IMR-90 (cell line): ENCODE results near the gene TJP3. TPM values are rescaled to one million over a fixed set of nuclear protein-coding genes. Genes with fewer than 3 reads are reported as not detected.

Experiments used
- ATAC-seq: fragments of 200-7000 bp; cut with Tn5 transposase; 2 replicates; pipeline ENCODE4 v1.9.1; 2020; ENCODE audit warnings: low read depth, mild to moderate bottlenecking, moderate library complexity
- BruUV-seq: library from RNA; stranded (reverse); fragments of 400-500 nt; replicated peaks from 2 replicates; lab custom pipeline; 2021; lab: Mats Ljungman, UMichigan
- CTCF ChIA-PET: fragments of 300-600 bp; formaldehyde crosslinking; extraction: SDS; loops from one replicate; lab custom pipeline; 2021; ENCODE audit warnings: antibody characterized with exemption; lab: Yijun Ruan, JAX
- POLR2A ChIA-PET: fragments of 300-600 bp; sonication (Branson Sonifier 250); formaldehyde crosslinking; loops from one replicate; lab custom pipeline; 2022; ENCODE audit warnings: antibody characterized with exemption; ENCODE audit not compliant: unreplicated experiment; lab: Charles Lee
- DNase-seq: peaks from one replicate; pipeline ENCODE4 v3.0.0; 2013
- H2AFZ ChIP-seq: replicated peaks from 2 replicates; pipeline ENCODE3; 2013; ENCODE audit warnings: low read length, mild to moderate bottlenecking; ENCODE audit not compliant: poor library complexity
- H2AK5ac ChIP-seq: 2 replicates; pipeline ENCODE4 v1.6.1; 2013; ENCODE audit warnings: low read depth, low read length, inconsistent platforms
- H2AK9ac ChIP-seq: replicated peaks from 2 replicates; pipeline ENCODE3; 2013; ENCODE audit warnings: mild to moderate bottlenecking, low read depth, low read length, moderate library complexity; ENCODE audit not compliant: poor library complexity
- H2BK120ac ChIP-seq: 2 replicates; pipeline ENCODE4 v1.6.1; 2013; ENCODE audit warnings: low read depth, low read length, inconsistent platforms
- H2BK15ac ChIP-seq: 3 replicates; pipeline ENCODE4 v1.6.1; 2013; ENCODE audit warnings: low read depth, low read length, inconsistent platforms
- H2BK20ac ChIP-seq: 2 replicates; pipeline ENCODE4 v1.6.1; 2013; ENCODE audit warnings: low read depth, mild to moderate bottlenecking, inconsistent platforms, low read length, moderate library complexity
- H2BK5ac ChIP-seq: 2 replicates; pipeline ENCODE4 v1.6.1; 2013; ENCODE audit warnings: mild to moderate bottlenecking, low read depth, low read length, inconsistent platforms; ENCODE audit not compliant: poor library complexity, severe bottlenecking
- H3K14ac ChIP-seq: replicated peaks from 2 replicates; pipeline ENCODE4 v1.6.1; 2013; ENCODE audit warnings: low read depth, low read length, inconsistent platforms
- H3K18ac ChIP-seq: 2 replicates; pipeline ENCODE4 v1.6.1; 2013; ENCODE audit warnings: low read depth, low read length, control low read depth
- H3K23ac ChIP-seq: 2 replicates; pipeline ENCODE4 v1.6.1; 2013; ENCODE audit warnings: low read depth, low read length, inconsistent platforms
- H3K27ac ChIP-seq: 2 replicates; pipeline ENCODE4 v1.5.1; 2013; ENCODE audit warnings: mild to moderate bottlenecking, control low read depth, low read length; ENCODE audit not compliant: insufficient read depth
- H3K27me3 ChIP-seq: 2 replicates; pipeline ENCODE4 v1.6.1; 2013; ENCODE audit warnings: low read length; ENCODE audit not compliant: control insufficient read depth, insufficient read depth
- H3K36me3 ChIP-seq: 2 replicates; pipeline ENCODE4 v1.6.1; 2013; ENCODE audit warnings: low read length, mixed read lengths; ENCODE audit not compliant: control insufficient read depth, insufficient read depth
- H3K4ac ChIP-seq: 2 replicates; pipeline ENCODE4 v1.6.1; 2013; ENCODE audit warnings: low read depth, low read length, inconsistent platforms
- H3K4me1 ChIP-seq: 2 replicates; pipeline ENCODE4 v1.6.1; 2013; ENCODE audit warnings: low read length, mixed read lengths; ENCODE audit not compliant: control insufficient read depth, insufficient read depth
- H3K4me2 ChIP-seq: 2 replicates; pipeline ENCODE4 v1.6.1; 2013; ENCODE audit warnings: low read depth, mild to moderate bottlenecking, control low read depth, low read length, moderate library complexity
- H3K4me3 ChIP-seq: 2 replicates; pipeline ENCODE4 v1.5.1; 2013; ENCODE audit warnings: low read depth, mild to moderate bottlenecking, control low read depth, low read length, moderate library complexity; ENCODE audit not compliant: insufficient read depth
- H3K56ac ChIP-seq: 2 replicates; pipeline ENCODE4 v1.6.1; 2013; ENCODE audit warnings: low read length, inconsistent platforms; ENCODE audit not compliant: insufficient read depth; ENCODE audit errors: extremely low read depth
- H3K79me1 ChIP-seq, 2 experiments: 2 replicates each; pipeline ENCODE4 v1.6.1; 2013; ENCODE audit warnings: low read length in 2 of 2, inconsistent platforms in 1 of 2, low read depth in 1 of 2
- H3K9ac ChIP-seq: 2 replicates; pipeline ENCODE4 v1.6.1; 2013; ENCODE audit warnings: low read depth, low read length, control low read depth
- H3K9me1 ChIP-seq: 2 replicates; pipeline ENCODE4 v1.6.1; 2013; ENCODE audit warnings: low read length, inconsistent platforms; ENCODE audit not compliant: insufficient read depth
- H3K9me3 ChIP-seq: 2 replicates; pipeline ENCODE4 v1.6.1; 2013; ENCODE audit warnings: low read length; ENCODE audit not compliant: control insufficient read depth, insufficient read depth
- H4K20me1 ChIP-seq: 2 replicates; pipeline ENCODE4 v1.6.1; 2013; ENCODE audit warnings: low read length, inconsistent platforms; ENCODE audit not compliant: insufficient read depth
- H4K5ac ChIP-seq: 2 replicates; pipeline ENCODE4 v1.6.1; 2013; ENCODE audit warnings: mild to moderate bottlenecking, low read depth, low read length, control low read depth
- H4K8ac ChIP-seq, 2 experiments: 2 replicates each; pipeline ENCODE4 v1.6.1; 2013; ENCODE audit warnings: low read depth in 2 of 2, low read length in 2 of 2, control low read depth in 1 of 2, inconsistent platforms in 1 of 2
- H4K91ac ChIP-seq: 2 replicates; pipeline ENCODE4 v1.6.1; 2013; ENCODE audit warnings: low read depth, low read length, inconsistent platforms; ENCODE audit not compliant: insufficient read depth
- BHLHE40 ChIP-seq: fragments of 150-350 bp; IDR thresholded peaks from 2 replicates; pipeline ENCODE4 v1.6.1; 2016; ENCODE audit warnings: mild to moderate bottlenecking, low read depth, low read length
- CEBPB ChIP-seq: IDR thresholded peaks from 2 replicates; pipeline ENCODE4 v1.6.1; 2012; ENCODE audit warnings: low read depth, low read length, improper control_type of control experiment
- CHD1 ChIP-seq: IDR thresholded peaks from 2 replicates; pipeline ENCODE4 v1.6.1; 2012; ENCODE audit warnings: low read depth, low read length, improper control_type of control experiment
- ELK1 ChIP-seq: fragments of 150-350 bp; IDR thresholded peaks from 2 replicates; pipeline ENCODE4 v1.6.1; 2016; ENCODE audit warnings: low read depth, mild to moderate bottlenecking, low read length, moderate library complexity, borderline replicate concordance
- FOS ChIP-seq: fragments of 150-350 bp; IDR thresholded peaks from 2 replicates; pipeline ENCODE4 v1.6.1; 2016; ENCODE audit warnings: low read depth, low read length
- MAFK ChIP-seq: IDR thresholded peaks from 2 replicates; pipeline ENCODE4 v1.6.1; 2012; ENCODE audit warnings: low read depth, low read length, improper control_type of control experiment
- MAZ ChIP-seq: IDR thresholded peaks from 2 replicates; pipeline ENCODE4 v1.6.1; 2012; ENCODE audit warnings: low read depth, mild to moderate bottlenecking, low read length, improper control_type of control experiment, moderate library complexity, borderline replicate concordance
- MXI1 ChIP-seq: IDR thresholded peaks from 2 replicates; pipeline ENCODE4 v1.6.1; 2012; ENCODE audit warnings: low read depth, mild to moderate bottlenecking, low read length, moderate library complexity, borderline replicate concordance
- NFE2L2 ChIP-seq: fragments of 150-350 bp; IDR thresholded peaks from 2 replicates; pipeline ENCODE4 v1.6.1; 2016; ENCODE audit warnings: low read depth, mild to moderate bottlenecking, low read length
- POLR2A ChIP-seq: IDR thresholded peaks from 2 replicates; pipeline ENCODE4 v1.6.1; 2012; ENCODE audit warnings: mild to moderate bottlenecking, low read depth, low read length
- RAD21 ChIP-seq: IDR thresholded peaks from 2 replicates; pipeline ENCODE4 v1.6.1; 2012; ENCODE audit warnings: low read length, improper control_type of control experiment
- RCOR1 ChIP-seq: IDR thresholded peaks from 2 replicates; pipeline ENCODE4 v1.6.1; 2012; ENCODE audit warnings: mild to moderate bottlenecking, low read length, improper control_type of control experiment; ENCODE audit not compliant: insufficient replicate concordance
- SMC3 ChIP-seq: fragments of 150-350 bp; IDR thresholded peaks from 2 replicates; pipeline ENCODE4 v1.6.1; 2016; ENCODE audit warnings: low read depth, mild to moderate bottlenecking, antibody characterized with exemption, low read length, moderate library complexity
- USF2 ChIP-seq: fragments of 150-350 bp; IDR thresholded peaks from 2 replicates; pipeline ENCODE4 v1.6.1; 2017; ENCODE audit warnings: mild to moderate bottlenecking, antibody characterized with exemption, low read length, low read depth
- WGBS, 2 experiments: methylation state at CpG; one replicate each; pipeline versions ENCODE4 v1.1.5 to v1.1.7; 2013; ENCODE audit warnings: missing lambda C conversion rate in 2 of 2; ENCODE audit not compliant: insufficient read length in 1 of 2; ENCODE audit errors: extremely low coverage in 2 of 2; 5-methylcytosine and 5-hydroxymethylcytosine counted together
- dilution Hi-C: fragments of 300-500 bp; cut with HindIII; formaldehyde crosslinking; loops from one replicate; pipeline ENCODE4 v1.14.3; 2018; ENCODE audit warnings: low sequenced_read_pairs; ENCODE audit not compliant: unreplicated experiment
- in situ Hi-C: fragments of 300-500 bp; cut with MboI; formaldehyde crosslinking; loops from 3 replicates; pipeline ENCODE4 v1.14.3; 2019; ENCODE audit warnings: low sequenced_read_pairs, inconsistent platforms, mixed read lengths
- intact Hi-C: fragments of 100-400 bp; cut with micrococcal nuclease; formaldehyde crosslinking; loops from 2 replicates; pipeline ENCODE4 v1.10.0; 2022
- polyA plus RNA-seq, 3 experiments: library from polyadenylated mRNA; depleted of rRNA; stranded (reverse); fragments of >200 nt; gene quantifications; 2 replicates each; pipeline ENCODE4 v1.2.3, GENCODE V29; 2012; ENCODE audit warnings: low replicate concordance in 1 of 3
- total RNA-seq: library from RNA; depleted of rRNA; stranded (reverse); fragments of >200 nt; gene quantifications from 2 replicates; pipeline ENCODE4 v1.2.3, GENCODE V29; 2012
- TF ChIP-seq, protein P1 (sequence below): conservative IDR thresholded peaks from 2 replicates; pipeline ENCODE4 v1.5.1; 2012; ENCODE audit warnings: mild to moderate bottlenecking, low read depth, low read length, improper control_type of control experiment

Gene TJP3
- total and polyA plus RNA-seq, 2 of the 4 experiments (the other 2 are of a cell fraction): not detected

GRCh38 chr19:3759482-3760254 is 51.5 kb downstream of the TJP3 start:
- Histone ChIP-seq H3K4me2 (no peak overlapping the region), H3K9me3 (no peaks in the 10 kb centered on the region), H3K4me1 (peaks cover 2% of the 10 kb centered on the region; the same call in 1 of the 2 replicates), H2BK5ac (no peak overlapping the region), H2BK120ac (no peak overlapping the region), H4K91ac (no peak overlapping the region), H3K4ac (no peak overlapping the region), H3K27ac (no peak overlapping the region), H3K79me1 (peaks cover 13 to 30% of the 10 kb centered on the region in 2 experiments), H3K4me3 (no peak overlapping the region), H3K18ac (no peak overlapping the region), H3K27me3 (no peaks in the 10 kb centered on the region), H3K36me3 (peaks cover 3% of the 10 kb centered on the region; the same call in 1 of the 2 replicates), H4K5ac (no peak overlapping the region), H3K56ac (no peak overlapping the region), H3K9ac (no peak overlapping the region), H3K23ac (no peak overlapping the region), H2BK20ac (no peak overlapping the region), H2AFZ (no peak overlapping the region), H2AK5ac (no peak overlapping the region), H2AK9ac (no peak overlapping the region), H2BK15ac (no peak overlapping the region), H4K8ac (no peak overlapping the region), H3K9me1 (peaks cover 3% of the 10 kb centered on the region; the same call in 1 of the 2 replicates), H3K14ac (no peak overlapping the region), H4K20me1 (no peaks in the 10 kb centered on the region)
- DNase-seq (no peak), ATAC-seq (no peak)
- 85% methylated on average over 10 of the region's 19 CpGs; no CpG with 5 or more reads in 1 of the 2 experiments for WGBS, 2 experiments
- intact Hi-C loops: no loop called here
- BruUV-seq: no TSS peak
- dilution Hi-C loops: no loop called here
- POLR2A ChIA-PET: no interaction called here
- in situ Hi-C loops: no loop called here
- CTCF ChIA-PET: no interaction called here
- TF ChIP-seq ELK1: no peak
- TF ChIP-seq MAZ: no peak
- no peak for TF ChIP-seq CHD1
- TF ChIP-seq BHLHE40: no peak
- TF ChIP-seq FOS: no peak
- no peak for TF ChIP-seq POLR2A
- TF ChIP-seq MAFK: no peak
- no peak for TF ChIP-seq RCOR1
- no peak for TF ChIP-seq CEBPB
- TF ChIP-seq MXI1: no peak
- TF ChIP-seq SMC3: no peak
- no peak for TF ChIP-seq NFE2L2
- no peak for TF ChIP-seq RAD21
- TF ChIP-seq, protein P1, sequence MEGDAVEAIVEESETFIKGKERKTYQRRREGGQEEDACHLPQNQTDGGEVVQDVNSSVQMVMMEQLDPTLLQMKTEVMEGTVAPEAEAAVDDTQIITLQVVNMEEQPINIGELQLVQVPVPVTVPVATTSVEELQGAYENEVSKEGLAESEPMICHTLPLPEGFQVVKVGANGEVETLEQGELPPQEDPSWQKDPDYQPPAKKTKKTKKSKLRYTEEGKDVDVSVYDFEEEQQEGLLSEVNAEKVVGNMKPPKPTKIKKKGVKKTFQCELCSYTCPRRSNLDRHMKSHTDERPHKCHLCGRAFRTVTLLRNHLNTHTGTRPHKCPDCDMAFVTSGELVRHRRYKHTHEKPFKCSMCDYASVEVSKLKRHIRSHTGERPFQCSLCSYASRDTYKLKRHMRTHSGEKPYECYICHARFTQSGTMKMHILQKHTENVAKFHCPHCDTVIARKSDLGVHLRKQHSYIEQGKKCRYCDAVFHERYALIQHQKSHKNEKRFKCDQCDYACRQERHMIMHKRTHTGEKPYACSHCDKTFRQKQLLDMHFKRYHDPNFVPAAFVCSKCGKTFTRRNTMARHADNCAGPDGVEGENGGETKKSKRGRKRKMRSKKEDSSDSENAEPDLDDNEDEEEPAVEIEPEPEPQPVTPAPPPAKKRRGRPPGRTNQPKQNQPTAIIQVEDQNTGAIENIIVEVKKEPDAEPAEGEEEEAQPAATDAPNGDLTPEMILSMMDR: no peak
- no peak for TF ChIP-seq USF2
